ENCODE results near the gene S100A16. TPM values are rescaled to one million over a fixed set of nuclear protein-coding genes. Genes with fewer than 3 reads are reported as not detected.

Gene S100A16
- total RNA-seq, 1 donor from 2014 or later = 1.1 TPM

DNA sequence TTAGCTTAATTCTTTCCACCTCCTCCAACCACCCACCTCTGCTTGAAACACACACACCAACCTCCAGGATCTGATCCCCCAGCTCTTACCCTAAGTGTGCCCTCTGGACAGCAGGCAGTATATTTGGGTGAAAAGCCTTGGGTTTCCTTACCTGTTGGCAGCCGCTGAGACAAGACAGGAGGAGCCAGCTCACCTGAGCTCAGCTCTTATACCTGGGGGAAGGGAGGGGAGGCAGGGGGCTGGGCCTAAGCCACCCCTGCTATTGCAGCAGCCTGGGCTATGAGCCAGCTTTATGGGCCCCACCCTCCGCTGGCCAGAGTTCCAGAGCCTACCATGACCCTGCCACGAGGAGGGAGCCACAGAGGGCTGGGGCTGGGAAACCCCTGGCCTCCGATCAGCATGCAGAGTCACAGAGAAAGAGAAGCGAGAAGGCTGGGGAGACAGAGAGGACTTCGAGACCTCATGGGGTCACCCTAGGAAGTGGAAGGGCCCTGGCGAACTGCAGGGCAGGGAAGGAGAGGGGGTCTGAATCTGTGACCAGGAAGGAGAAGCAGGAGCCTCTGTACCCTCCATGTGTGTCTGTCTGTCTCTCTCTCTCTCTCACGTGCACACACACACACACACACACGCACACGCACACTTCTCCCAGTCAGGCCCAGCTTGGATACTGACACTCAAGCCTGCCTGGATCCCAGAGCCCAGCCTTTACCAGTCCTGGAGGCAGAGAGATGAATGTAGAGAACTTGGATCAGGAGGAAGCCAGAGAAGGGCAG, 3.4 kb upstream of the S100A16 start, which contains the start of gene S100A14:
TSS of gene S100A14 (minus strand) at position 182 of the 773 bp plus-strand sequence. CDS start 467 bp downstream, outside the sequence.
- Mint-ChIP-seq H3K4me3 (ENCODE audit: unreplicated experiment) (peak within 1 kb of the TSS; percentile 42), H3K9me3 (ENCODE audit: unreplicated experiment) (peaks cover 5% of the 10 kb centered on the region), H3K4me1 (ENCODE audit: low read depth, unreplicated experiment) (no peaks in the 10 kb centered on the region), H3K27ac (ENCODE audit: unreplicated experiment) (peak within 1 kb of the TSS; percentile 55), H3K27me3 (ENCODE audit: unreplicated experiment) (peaks cover 8% of the 10 kb centered on the region), H3K36me3 (ENCODE audit: unreplicated experiment) (peaks cover 6% of the 10 kb centered on the region)
- TF ChIP-seq, protein P1, sequence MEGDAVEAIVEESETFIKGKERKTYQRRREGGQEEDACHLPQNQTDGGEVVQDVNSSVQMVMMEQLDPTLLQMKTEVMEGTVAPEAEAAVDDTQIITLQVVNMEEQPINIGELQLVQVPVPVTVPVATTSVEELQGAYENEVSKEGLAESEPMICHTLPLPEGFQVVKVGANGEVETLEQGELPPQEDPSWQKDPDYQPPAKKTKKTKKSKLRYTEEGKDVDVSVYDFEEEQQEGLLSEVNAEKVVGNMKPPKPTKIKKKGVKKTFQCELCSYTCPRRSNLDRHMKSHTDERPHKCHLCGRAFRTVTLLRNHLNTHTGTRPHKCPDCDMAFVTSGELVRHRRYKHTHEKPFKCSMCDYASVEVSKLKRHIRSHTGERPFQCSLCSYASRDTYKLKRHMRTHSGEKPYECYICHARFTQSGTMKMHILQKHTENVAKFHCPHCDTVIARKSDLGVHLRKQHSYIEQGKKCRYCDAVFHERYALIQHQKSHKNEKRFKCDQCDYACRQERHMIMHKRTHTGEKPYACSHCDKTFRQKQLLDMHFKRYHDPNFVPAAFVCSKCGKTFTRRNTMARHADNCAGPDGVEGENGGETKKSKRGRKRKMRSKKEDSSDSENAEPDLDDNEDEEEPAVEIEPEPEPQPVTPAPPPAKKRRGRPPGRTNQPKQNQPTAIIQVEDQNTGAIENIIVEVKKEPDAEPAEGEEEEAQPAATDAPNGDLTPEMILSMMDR (IDR thresholded peaks at IDR 0.05; ENCODE audit: partially characterized antibody, unreplicated experiment) = no peak
- no peak for DNase-seq

DNA sequence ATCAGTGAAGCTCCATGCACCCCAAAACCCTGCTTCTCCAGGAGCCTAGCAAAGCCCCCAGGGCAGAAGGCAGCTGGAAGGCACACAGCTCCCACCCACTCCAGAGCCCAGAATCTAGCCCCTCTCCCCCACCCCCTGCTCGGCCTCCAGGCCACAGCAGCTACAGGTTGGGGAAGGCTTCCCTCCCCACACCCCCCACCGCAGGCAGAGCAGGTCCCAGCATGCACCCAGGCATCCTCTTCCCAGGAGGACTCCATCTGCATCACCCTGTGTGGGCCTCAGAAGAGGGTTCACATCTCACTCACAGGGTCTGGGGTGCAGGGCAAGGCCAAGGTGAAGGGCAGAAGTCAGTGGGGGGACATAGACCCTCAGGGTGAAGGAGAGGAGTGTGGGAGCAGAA, 2.5 kb upstream of the S100A16 start:
- Mint-ChIP-seq H3K27ac (ENCODE audit: unreplicated experiment) (no peak overlapping the region), H3K27me3 (ENCODE audit: unreplicated experiment) (peaks cover 8% of the 10 kb centered on the region), H3K4me3 (ENCODE audit: unreplicated experiment) (no peak overlapping the region), H3K36me3 (ENCODE audit: unreplicated experiment) (peaks cover 6% of the 10 kb centered on the region), H3K4me1 (ENCODE audit: low read depth, unreplicated experiment) (peaks cover under 1% of the 10 kb centered on the region), H3K9me3 (ENCODE audit: unreplicated experiment) (peaks cover 6% of the 10 kb centered on the region)
- TF ChIP-seq, protein P1 (IDR thresholded peaks at IDR 0.05; ENCODE audit: partially characterized antibody, unreplicated experiment) = no peak
- no peak for DNase-seq

DNA sequence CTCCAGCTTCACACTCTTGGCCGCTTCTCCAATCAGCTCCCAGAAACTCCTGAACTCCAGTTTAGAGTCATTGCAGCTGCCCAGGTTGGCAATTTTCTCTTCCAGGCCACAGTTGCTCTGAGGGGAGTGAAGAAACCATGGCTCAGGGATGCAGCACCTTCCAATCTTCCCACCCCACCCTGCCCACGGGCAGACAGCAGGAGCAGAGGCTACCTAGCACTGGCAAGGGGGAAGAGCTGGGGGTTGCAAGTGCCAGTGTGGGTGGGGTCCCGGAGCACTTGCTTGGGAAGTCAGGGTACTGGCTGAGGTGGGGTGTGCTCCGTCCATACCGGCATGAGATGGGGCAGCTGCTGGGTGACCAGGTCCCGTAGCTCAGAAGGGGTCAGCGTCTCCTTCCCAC, 2.0 kb upstream of the S100A16 start:
- peaks cover 9% of the 10 kb centered on the region for H3K27me3 Mint-ChIP-seq (ENCODE audit: unreplicated experiment)
- DNase-seq = no peak
- H3K36me3 Mint-ChIP-seq (ENCODE audit: unreplicated experiment) = peaks cover 6% of the 10 kb centered on the region
- H3K4me1 Mint-ChIP-seq (ENCODE audit: low read depth, unreplicated experiment) = peaks cover 2% of the 10 kb centered on the region
- TF ChIP-seq, protein P1 (IDR thresholded peaks at IDR 0.05; ENCODE audit: partially characterized antibody, unreplicated experiment) = no peak
- no peak overlapping the region for H3K4me3 Mint-ChIP-seq (ENCODE audit: unreplicated experiment)
- peaks cover 6% of the 10 kb centered on the region for H3K9me3 Mint-ChIP-seq (ENCODE audit: unreplicated experiment)
- no peak overlapping the region for H3K27ac Mint-ChIP-seq (ENCODE audit: unreplicated experiment)

DNA sequence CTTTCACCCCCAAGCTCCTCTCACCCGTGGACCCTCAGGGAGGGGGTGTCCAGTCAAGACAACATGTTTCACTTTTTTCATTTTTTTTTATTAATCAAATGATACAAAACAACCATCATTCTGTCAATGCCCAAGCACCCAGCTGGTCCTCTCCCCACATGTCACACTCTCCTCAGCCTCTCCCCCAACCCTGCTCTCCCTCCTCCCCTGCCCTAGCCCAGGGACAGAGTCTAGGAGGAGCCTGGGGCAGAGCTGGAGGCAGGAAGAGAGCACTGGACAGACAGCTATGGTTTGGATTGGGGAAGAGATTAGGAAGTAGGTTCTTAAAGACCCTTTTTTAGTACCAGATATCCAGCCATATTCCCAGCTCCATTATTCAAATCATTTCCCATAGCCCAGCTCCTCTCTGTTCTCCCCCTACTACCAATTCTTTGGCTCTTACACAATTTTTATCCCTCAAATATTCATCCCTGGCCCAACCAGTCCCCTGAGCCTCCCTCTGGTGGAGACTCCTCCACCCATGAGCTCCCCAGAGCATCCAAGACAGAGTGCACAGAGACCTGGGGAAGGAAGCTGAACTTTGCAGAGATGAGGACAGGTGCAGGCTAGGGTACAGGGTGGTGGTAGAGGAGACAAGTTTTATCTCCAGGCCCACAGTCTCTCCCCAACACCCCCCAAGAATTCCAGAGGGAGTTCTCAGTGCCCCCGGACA, 1.4 kb upstream of the S100A16 start:
- no peak for DNase-seq
- H3K4me1 Mint-ChIP-seq (ENCODE audit: low read depth, unreplicated experiment) = peaks cover 2% of the 10 kb centered on the region
- TF ChIP-seq, protein P1 (IDR thresholded peaks at IDR 0.05; ENCODE audit: partially characterized antibody, unreplicated experiment) = no peak
- H3K36me3 Mint-ChIP-seq (ENCODE audit: unreplicated experiment) = peaks cover 6% of the 10 kb centered on the region
- peaks cover 9% of the 10 kb centered on the region for H3K27me3 Mint-ChIP-seq (ENCODE audit: unreplicated experiment)
- H3K27ac Mint-ChIP-seq (ENCODE audit: unreplicated experiment) = no peak overlapping the region
- peaks cover 6% of the 10 kb centered on the region for H3K9me3 Mint-ChIP-seq (ENCODE audit: unreplicated experiment)
- H3K4me3 Mint-ChIP-seq (ENCODE audit: unreplicated experiment) = no peak overlapping the region

DNA sequence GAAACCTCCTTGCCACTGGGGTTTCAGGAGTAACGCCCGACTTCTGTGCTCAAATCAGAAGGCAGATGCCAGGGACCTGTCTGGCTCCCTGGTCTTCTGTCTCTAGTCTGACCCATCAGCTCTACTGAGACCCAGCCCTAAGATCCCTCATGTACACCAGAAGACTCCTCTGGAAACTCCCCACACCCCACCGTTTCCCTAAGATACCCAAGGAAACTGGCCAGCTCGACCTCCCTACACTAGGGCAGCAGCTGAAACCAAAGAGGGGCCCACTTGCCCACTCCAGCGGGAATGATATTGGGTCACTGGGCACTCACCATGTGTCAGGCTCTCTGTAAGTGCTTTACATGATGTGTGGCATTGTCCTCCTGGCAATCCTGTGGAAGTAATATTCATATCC, 469 bp upstream of the S100A16 start:
- TF ChIP-seq, protein P1 (IDR thresholded peaks at IDR 0.05; ENCODE audit: partially characterized antibody, unreplicated experiment) = no peak
- H3K36me3 Mint-ChIP-seq (ENCODE audit: unreplicated experiment) = no peaks in the 10 kb centered on the region
- H3K4me1 Mint-ChIP-seq (ENCODE audit: low read depth, unreplicated experiment) = peaks cover 8% of the 10 kb centered on the region
- H3K9me3 Mint-ChIP-seq (ENCODE audit: unreplicated experiment) = peaks cover 6% of the 10 kb centered on the region
- H3K27ac Mint-ChIP-seq (ENCODE audit: unreplicated experiment) = no peak overlapping the region
- peaks cover 9% of the 10 kb centered on the region for H3K27me3 Mint-ChIP-seq (ENCODE audit: unreplicated experiment)
- H3K4me3 Mint-ChIP-seq (ENCODE audit: unreplicated experiment) = no peak overlapping the region
- no peak for DNase-seq

All from glutamatergic neuron (in vitro differentiated cells).